Gastroesophageal sphincter (tissue), 3 donors: ENCODE data around the gene CNOT3.

Experiments used
- CTCF ChIP-seq, 4 experiments: fragments of 200-600 bp in 2 of 4; fragments of 450-650 bp in 2 of 4; sonication (generic) in 1 of 4; IDR thresholded peaks; one replicate each; pipeline ENCODE4 v1.5.1; 2017 to 2019; ENCODE audit warnings: antibody characterized with exemption in 4 of 4, mild to moderate bottlenecking in 2 of 4, moderate library complexity in 2 of 4
- EP300 ChIP-seq: sonication (generic); formaldehyde crosslinking; IDR thresholded peaks from one replicate; pipeline ENCODE4 v1.6.1; 2017; ENCODE audit warnings: antibody characterized with exemption, mild to moderate bottlenecking
- POLR2A ChIP-seq, 2 donors: fragments of 450-650 bp; IDR thresholded peaks; one replicate each; pipeline ENCODE4 v1.6.1; 2017; ENCODE audit warnings: antibody characterized with exemption in 2 of 2, mild to moderate bottlenecking in 2 of 2, moderate library complexity in 1 of 2

- TF ChIP-seq POLR2A (IDR thresholded peaks at IDR 0.05) (no peak), EP300 (no peak), CTCF (IDR thresholded peaks at IDR 0.05) (no peak)
Observed at GRCh38 chr19:54191811-54192453, 54.4 kb downstream of the CNOT3 start.
